GM18907 (cell line): Measurements from ENCODE around the gene GID8.
"Not testable (repeated sequence)": the region's sequence is repeated elsewhere in the genome, so short reads cannot be mapped to it uniquely, and the experiment has no call there.

Experiments used
- ATAC-seq: cut with Tn5 transposase; IDR thresholded peaks from one replicate; pipeline ENCODE4 v1.9.1; 2021; ENCODE audit warnings: mild to moderate bottlenecking, moderate library complexity; ENCODE audit not compliant: unreplicated experiment

GID8 gene

DNA sequence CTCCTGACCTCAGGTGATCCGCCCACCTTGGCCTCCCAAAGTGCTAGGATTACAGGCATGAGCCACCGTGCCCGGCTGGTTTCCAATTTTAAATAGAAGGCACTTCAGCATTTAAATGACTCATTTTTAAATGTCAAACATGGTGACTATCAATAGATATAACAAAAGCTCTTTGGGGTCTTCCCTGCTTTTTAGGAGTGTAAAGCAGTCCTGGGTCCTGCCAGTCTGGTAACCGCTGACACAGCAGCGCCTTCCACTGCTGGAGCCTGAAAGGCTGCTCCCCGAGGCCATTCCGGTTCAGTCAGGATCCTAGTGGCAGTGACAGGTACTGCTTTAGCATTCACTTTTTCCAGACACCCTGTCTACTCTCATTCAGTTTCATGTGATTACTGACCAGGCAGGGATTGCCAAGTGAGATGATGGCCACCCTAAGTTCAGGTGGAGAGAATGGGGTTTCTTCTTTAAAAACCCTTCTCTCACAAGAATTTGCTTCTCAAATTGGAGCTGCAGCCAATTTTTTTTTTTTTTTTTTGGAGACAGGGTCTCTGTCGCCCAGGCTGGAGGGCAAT lies 16.7 kb upstream of the GID8 start:
- ATAC-seq, result no peak

DNA sequence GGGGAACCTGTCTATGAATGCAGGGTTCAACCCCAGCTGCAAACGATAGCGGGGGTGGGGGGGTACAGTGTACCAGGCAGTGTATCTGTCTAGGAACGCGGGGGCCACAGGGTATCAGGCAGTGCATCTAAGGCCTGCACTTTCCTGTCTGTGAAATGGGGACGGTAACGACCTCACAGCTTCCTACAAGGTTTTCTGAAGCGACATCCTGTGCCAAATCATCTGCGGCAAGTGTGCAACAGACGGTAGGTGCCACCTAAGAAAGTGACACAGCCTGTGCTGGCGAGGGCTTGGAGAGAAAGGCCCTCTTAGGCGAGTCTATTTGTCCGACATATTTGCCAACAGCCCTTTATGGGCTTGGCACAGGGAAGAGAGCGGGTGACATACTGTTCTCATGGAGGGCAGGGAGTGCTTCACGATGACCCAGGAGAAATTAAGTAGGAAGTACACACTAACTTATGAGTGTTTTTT lies 15.5 kb upstream of the GID8 start:
- ATAC-seq, result no peak

DNA sequence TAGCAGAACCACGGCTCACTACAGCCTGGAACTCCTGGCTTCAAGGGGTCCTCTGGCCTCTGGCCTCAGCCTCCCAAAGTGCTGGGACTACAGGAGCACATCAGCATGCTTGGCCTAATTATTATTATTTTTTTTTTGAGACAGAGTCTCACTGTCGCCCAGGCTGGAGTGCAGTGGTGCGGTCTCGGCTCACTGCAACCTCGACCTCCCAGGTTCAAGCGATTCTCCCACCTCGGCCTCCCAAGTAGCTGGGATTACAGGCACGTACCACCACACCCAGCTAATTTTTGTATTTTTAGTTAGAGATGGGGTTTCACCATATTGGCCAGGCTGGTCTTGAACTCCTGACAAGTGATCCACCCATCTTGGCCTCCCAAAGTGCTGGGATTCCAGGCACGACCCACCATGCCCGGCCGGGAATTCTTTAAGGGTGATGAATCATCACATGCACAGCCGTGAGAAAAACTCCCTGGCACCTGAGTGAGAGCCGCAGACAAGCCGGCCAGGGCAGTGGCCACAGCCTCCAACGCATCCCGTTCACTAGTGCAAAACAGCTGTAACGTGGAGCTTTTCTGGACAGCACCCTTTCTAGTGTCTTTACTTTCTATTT lies 14.8 kb upstream of the GID8 start:
- not testable (repeated sequence) for ATAC-seq

DNA sequence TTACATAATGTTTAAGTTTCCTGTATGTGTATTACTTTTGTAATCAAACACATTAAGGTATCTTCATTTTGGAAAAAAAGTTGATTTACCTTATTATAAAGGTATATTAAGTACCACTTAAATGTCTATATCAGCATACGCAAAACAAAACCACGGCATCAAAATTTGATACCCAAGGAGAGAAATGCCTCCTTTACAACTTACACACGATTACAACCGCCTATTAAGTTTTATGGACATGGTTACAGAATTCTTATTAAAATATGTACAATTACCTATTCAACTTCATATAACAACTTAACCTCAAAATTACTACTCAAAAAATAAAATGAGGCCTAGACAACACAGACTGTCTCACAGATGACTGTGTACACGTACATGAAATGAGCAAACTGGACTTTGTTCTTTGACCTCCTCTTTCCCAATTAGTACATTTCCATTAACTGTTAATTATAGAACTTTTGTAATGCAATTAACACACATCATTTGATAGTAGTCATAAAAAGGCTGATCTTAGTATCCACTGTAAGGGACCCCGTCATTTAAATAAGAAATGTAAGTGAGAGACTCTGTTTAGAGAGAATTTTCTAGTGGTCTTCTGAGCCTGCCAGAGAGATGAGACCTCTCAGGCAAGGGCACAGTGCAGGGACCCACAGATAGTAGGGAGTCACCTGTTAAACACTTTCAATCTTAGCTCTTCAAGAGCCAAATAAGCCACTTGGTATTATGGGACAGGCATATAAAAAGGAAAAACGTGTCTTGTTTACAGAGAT lies 14.1 kb upstream of the GID8 start:
- ATAC-seq, result no peak

DNA sequence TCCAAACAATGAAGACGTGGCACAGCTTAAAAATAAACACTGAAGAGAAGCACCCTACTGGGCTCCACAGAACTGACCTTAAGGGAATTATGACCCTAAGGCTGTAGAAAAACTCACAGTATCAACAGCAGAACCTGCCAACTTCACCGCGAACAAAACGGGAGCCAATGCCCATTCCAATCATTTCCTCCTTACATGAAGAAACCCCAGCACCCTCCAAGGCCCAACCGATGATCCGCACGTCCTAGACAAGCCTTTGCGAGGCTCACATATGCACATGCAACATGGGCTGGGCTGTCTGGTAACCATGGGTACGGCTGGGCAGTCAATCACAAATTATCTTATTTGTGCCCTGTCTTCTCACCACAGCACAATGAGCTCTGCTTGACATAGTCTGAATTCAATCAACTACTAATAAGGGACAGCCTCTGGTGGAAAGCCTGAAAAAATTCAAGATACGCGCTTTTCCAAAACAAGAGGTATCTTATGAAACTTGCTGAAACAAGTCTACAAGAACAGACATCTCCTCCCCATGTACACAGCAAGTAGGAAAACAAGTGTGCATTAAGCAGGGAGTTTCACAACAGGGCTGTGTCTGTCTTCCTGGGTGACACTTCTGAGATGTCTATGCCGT lies 13.4 kb upstream of the GID8 start:
- no peak for ATAC-seq

DNA sequence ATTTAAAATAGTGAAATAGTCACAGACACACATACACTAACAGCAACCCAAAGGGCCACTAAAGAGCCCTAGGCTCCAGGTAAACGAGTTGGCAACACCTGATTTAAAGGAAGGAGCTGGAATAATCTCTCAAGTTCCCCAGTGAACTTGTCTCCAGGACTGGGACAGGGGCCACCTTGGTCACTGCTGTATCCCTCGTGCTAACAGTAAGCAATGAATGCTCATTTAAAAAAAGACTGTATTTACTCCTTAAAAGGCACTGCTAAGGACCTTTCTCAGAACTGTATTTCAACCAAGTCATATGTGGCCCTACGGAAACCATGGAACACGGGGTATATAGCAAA lies 12.9 kb upstream of the GID8 start:
- no peak for ATAC-seq

DNA sequence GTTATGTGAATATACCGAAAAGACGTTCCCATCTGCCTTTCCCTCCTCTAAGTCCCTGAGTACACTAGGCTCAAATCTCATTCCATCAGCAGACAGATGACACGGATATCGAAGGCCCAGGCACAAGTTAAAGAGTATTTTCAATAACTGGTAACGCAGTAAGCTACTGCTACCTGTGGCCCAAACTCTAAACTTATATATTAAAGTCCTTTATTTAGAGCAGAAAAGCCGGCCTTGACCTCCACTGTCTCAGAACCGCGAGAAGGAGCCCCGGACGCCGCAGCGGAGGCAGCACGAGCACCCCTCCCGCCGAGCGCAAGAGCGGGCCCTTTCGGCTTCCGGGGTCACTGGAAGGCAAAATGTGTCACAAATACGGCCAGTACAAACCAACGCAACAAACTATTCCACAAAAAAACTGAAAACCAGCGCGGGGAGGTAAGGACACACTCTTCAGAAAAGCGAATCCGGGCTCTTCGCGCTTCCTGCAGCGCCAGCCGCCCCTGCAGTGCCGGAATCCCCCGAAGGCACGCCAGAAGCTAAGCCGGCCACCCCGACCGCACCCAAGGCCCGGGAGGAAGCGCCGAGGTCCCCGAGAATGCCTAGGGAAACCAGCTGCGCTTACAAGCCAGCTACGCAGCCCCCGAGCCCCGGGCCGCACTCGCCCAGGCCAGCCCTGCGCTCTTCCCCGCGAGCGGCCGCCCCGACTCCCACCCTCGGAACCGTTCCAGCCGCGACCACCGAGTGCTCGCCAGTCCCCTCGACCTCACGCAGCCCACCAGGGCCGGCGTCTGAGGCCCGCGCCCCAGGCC lies 12.3 kb upstream of the GID8 start:
- ATAC-seq, result peak; percentile 20

DNA sequence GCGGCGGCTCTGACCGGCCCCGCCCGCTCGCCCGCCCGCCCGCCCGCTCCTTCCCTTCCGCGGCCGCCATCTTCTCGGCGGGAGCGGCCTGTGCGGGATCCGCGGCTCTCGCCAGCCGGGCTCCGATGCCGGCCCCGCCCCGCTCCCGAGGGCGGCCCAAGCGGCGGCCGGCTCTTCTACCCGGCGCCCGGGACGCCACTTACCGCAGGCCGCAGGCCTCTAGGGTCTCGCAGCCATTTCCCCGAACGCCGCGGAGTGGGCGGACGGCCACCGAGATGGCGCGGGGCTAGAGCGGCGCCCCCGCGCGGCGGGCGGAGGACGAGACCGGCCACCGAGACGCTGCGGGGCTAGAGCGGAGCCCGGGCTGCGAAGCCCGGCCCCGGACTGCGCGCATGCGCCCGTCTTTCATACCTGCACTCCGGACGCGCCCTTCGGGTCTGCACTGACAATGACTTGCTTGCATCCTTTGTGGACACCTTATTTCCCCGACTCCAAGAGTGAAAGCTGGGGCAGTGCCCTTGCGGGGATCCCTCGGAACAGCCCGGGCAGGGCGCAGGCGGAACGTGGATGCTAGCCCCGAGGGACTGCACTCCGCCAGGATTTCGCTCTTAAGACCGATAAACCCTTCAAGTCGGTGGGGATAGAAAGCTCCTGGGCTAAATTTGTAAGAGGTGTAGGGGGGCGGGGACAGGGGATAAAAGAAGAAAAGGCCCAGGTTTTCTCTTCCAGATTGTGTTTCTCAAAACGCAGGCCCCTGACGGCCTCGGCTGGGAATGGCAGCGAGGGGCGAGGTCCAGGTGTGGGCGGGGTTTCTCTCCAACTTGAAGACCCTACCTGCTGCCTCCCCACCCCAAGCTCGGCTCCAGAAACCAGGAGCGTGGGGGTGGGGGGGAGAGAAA lies 11.5 kb upstream of the GID8 start, which contains the start of gene DIDO1:
DIDO1 (minus strand) TSS at position 277 of the 899 bp plus-strand sequence.
- peak; percentile 75 for ATAC-seq

DNA sequence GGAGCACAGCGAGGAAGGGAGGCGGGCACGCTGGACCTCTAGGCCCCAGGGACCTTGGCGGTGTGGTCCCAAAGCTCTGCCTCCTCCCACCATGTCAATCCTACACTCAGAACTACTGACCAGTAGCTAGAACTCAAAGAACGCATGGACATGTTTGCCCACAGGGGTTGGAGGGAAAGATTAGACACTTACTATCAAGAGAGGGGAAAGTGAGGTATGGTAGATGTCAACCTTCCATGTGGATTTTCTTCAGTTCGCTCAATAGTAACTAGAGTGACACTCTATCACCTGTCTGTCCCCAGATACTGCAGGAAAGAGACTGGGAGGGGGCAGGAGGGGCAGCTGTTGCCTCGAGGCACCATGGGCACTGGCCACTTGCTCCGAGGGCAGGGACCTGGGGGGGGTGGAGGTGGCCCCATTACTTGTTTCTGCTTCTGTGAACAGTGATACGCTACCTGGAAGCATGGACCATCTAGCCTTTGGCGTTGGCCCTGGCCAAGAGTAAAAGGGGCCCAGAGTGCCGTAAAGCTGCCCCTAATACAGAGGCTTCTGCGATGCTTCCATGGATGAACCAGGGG lies 10.7 kb upstream of the GID8 start:
- no peak for ATAC-seq

DNA sequence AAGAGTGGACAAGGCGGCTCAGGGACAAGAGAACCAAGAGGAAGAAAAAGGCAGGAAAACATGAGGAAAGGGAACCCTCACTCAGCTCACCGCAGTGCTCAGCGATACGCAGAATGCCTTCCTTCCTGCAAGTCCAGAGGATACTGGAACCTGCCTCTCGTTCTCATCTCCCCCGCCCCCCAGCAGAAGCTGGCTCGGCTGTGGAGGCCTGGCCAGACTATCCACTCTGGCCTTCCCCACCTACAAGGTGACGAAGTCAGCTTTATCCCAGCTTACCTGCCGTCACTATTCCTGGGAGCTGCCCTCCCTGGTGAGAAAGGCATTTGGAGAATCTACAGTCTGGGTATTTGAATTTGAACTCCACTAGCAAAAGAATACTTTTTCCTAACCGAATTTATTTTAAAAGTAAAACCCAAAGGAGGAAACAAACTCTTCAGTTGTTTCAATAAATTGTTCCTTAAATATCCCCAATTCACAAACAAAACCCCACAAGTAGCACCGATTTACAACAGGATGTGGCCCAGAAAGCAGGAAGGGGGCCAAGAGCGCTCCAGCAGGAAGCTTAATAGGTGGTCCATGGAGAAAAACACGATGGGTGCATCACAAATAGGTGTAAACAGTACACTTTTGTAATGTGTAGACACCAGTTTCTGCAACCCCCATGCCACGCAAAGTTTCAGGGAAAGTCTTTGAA lies 9.6 kb upstream of the GID8 start:
- ATAC-seq, result no peak

DNA sequence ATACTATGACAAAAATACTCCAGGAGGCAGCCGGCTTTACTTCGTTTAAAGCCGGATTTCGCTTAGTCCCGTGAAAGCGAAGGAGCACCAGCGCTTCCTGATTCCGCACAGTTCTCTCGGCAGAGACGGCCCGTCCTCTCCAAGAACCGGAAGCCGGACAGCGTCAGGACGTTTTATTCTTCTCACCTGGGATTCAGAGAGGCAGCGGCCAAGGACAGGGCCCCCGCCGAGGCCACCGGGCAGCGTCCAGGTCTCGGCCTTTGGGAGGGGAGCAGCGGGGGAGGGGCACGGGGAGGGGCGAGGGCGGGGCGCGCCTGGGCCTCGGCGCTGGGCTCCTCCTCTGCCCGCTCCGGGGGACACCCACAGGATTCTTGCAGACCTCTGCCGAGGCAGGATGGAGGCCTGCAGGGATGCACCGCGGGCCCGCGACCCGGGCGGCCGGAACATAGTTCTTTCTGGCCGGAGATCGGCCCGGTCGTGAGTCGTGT lies 8.9 kb upstream of the GID8 start:
- no peak for ATAC-seq

DNA sequence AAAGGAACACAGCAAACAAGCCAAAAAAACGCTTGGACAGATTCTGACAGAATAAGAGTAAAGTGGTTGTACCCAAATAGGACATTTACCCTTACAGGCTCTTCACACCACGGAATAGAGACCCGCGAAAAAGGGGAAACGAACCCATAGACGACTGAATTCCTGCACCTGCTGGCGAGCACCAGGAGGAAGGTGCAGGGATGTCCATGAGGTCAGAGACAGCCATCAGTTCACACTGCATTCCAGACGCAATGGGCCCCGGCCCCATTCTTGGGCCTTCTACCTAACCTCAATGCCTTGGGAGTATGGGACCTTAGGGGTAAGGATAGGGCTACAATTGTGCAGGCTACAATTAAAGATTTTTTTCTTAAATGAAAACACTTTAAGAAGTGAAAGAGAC lies 6.5 kb upstream of the GID8 start:
- ATAC-seq, result no peak

DNA sequence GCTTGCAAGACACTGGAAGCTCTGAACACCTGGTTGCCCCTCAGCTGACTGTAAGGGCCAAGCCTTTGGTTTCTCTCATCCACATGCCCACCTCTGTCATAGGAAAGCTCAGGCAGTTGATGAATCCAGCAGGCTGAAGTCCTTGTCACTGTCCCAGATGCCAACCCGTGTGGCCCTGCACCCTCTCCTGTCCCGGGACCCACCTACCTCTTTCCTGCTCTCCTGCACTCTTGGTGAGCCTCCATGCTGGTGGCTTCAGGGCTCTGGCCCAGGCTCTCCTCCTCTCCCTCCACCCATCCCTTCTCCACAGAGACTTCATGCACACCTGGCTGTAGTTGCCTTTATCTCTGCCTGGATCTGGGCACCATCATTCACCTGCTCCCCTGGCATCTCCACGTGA lies 4.0 kb upstream of the GID8 start:
- no peak for ATAC-seq

DNA sequence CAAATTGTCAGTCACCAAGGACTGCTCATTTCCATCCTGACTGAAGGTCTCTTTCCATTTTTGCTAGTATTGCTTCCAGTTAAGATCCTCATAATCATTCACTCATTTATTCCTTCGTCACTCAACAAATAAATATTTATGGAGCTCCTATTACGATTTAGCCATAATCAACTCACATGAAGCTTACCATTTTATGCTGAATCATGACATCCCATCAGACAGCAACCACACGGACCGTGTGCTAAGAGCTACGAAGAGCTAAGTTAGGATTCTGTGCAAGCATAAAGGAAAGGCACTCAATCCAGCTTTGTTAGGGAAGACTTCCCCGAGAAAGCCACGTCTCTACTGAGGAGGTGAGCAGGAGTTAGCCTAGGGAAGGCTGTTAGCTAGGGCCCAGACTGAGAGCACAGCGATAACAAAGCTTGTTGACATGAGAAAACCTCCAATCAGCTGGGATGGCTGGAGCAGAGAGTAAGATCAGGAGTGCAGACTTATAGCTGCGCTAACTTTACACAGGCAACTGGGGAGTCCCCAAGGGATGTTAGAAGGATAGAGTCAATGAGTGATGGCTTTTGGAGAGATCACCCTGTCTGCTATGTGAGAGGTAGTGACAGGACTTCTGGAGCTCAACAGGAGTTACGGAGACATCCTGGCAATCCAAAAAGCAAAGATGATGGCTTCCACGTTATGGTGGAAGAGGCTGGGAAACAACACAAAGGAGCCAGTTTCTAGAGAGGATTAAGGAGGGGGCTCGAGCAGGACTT lies 2.6 kb upstream of the GID8 start:
- ATAC-seq, result no peak

DNA sequence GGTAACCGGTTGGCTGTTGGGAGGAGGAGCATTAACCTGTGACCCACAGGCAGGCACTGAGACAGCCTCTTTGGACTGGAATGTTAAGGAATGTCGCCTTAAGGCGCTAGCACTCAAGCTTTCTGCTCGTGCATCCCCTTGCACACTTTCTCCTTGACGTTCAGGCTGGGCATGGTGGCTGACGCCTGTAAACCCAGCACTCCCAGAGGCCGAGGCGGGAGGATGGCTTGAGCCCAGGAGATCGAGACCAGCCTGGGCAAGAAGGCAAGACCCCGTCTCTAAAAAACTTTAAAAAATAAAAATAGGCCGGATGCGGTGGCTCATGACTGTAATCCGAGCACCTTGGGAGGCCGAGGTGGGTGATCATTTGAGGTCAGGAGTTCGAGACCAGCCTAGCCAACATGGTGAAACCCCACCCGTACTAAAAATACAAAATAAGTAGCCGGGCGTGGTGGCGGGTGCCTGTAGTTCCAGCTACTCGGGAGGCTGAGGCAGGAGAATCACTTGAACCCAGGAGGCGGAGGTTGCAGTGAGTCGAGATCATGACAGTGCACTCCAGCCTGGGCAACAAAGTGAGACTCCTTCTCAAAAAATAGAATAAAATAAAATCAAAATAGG lies 1.9 kb upstream of the GID8 start:
- ATAC-seq, result no peak

DNA sequence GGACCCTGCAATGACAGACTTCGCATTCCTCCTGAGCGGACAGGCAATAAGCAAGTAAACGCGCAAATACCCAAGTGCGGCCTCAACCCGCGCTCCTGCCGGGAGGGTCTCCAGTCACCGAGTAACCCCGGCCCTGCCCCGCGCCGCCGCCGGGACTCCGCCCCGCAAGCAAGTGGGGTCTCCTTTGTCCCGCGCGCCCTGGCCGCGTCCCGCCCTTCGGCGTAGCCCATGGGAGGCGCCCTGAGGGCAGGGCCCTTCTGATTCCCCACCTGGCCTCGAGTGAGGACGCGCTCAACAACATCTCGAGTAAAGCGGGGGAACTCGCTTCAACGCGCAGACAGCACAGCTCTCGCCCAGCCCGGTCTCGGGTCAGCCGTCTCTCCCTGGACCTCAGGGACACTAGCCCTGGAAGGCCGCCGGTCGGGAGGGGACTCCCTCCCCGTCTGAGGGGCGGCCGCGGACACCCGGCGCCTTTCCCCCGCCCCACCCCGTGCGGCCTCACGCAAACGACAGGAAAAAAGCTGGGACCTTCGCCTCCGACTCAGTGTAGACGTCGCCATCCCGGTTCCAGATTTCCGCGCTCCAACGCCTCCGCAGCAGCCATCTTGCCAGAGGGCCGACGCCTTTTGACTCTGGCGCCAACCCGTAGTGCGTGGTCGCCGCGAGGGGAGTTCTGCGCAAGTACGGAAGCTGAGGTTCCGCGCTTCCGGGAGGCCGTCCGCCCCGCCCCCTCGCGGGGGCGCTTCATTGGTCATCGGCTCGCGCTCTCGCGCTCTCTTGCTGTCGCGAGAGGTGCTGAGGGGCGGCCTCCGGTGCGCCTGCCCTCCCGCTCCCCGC lies 461 bp upstream of the GID8 start:
- ATAC-seq, result peak; percentile 72

DNA sequence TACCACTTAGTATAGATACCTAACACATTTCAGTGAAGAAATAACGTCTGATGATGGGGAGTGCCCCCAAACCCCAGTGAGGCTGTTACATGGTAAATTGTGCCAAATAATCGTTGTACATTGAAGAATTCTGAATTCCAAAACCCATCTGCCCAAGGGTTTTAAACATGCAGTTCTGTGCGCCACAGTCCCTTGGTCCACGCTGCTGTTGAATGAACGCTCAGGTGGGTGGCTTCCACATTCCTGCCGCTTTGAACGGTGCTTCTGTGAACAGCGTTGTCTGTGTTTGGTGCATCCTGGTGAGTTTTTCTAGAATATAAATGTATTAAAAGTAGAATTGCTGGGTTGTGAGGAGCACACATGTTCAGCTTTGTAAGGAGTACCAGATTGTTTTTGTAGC lies 2.9 kb downstream of the GID8 start:
- no peak for ATAC-seq
